Measurements from ENCODE around the gene RGS2.

RGS2 gene

GRCh38 chr1:192775631-192776030, 33.2 kb upstream of the RGS2 start:
- no peak for DNase-seq (ENCODE audit: low read depth, low spot score)
- CTCF ChIA-PET = no interaction called here
- no peak overlapping the region for H3K4me3 ChIP-seq (ENCODE audit: low read depth, low read length)
- no peak for TF ChIP-seq CTCF (IDR thresholded peaks at IDR 0.05; ENCODE audit: insufficient read depth, low read length, missing control alignments)
- POLR2A ChIA-PET = no interaction called here

- CTCF ChIA-PET = no interaction called here
- DNase-seq (ENCODE audit: low read depth, low spot score) = no peak
- no peak for TF ChIP-seq CTCF (IDR thresholded peaks at IDR 0.05; ENCODE audit: insufficient read depth, low read length, missing control alignments)
- no peak overlapping the region for H3K4me3 ChIP-seq (ENCODE audit: low read depth, low read length)
- POLR2A ChIA-PET = no interaction called here
These were observed 32.6 kb upstream of the RGS2 start for GRCh38 chr1:192776206-192776605.

- H3K4me3 ChIP-seq (ENCODE audit: low read depth, low read length) = no peak overlapping the region
- ChIA-PET POLR2A (no interaction called here), CTCF (no interaction called here)
- DNase-seq (ENCODE audit: low read depth, low spot score) = no peak
- no peak for TF ChIP-seq CTCF (IDR thresholded peaks at IDR 0.05; ENCODE audit: insufficient read depth, low read length, missing control alignments)
These were observed 31.8 kb upstream of the RGS2 start for GRCh38 chr1:192776998-192777397.

GRCh38 chr1:192783791-192784190, 25.0 kb upstream of the RGS2 start:
- POLR2A ChIA-PET = no interaction called here
- TF ChIP-seq CTCF (IDR thresholded peaks at IDR 0.05; ENCODE audit: insufficient read depth, low read length, missing control alignments) = no peak
- no peak for DNase-seq (ENCODE audit: low read depth, low spot score)
- CTCF ChIA-PET = interaction anchor here (2.0 kb wide), 1 partner anchor 17 kb away, joined by 4 read pairs; no protein-coding TSS in a partner anchor
- no peak overlapping the region for H3K4me3 ChIP-seq (ENCODE audit: low read depth, low read length)

- DNase-seq (ENCODE audit: low read depth, low spot score) = no peak
- POLR2A ChIA-PET = no interaction called here
- H3K4me3 ChIP-seq (ENCODE audit: low read depth, low read length) = no peak overlapping the region
- no peak for TF ChIP-seq CTCF (IDR thresholded peaks at IDR 0.05; ENCODE audit: insufficient read depth, low read length, missing control alignments)
- CTCF ChIA-PET = interaction anchor here (2.0 kb wide), 1 partner anchor 18 kb away, joined by 4 read pairs; no protein-coding TSS in a partner anchor
These were observed 24.4 kb upstream of the RGS2 start for GRCh38 chr1:192784397-192784796.

- no peak for TF ChIP-seq CTCF (IDR thresholded peaks at IDR 0.05; ENCODE audit: insufficient read depth, low read length, missing control alignments)
- no peak overlapping the region for H3K4me3 ChIP-seq (ENCODE audit: low read depth, low read length)
- DNase-seq (ENCODE audit: low read depth, low spot score) = no peak
- ChIA-PET CTCF (interaction anchor here (1.0 to 1.7 kb wide), 3 partner anchors 18 to 233 kb away, joined by 3 to 5 read pairs (median 4); no protein-coding TSS in a partner anchor), POLR2A (no interaction called here)
These were observed 22.3 kb upstream of the RGS2 start for GRCh38 chr1:192786576-192786975.
